Neutrophil (primary cell): ENCODE results near the gene COA1.

Experiments used
- H3K27ac ChIP-seq: fragments of 200-600 bp; sonication (generic); 2 replicates; pipeline ENCODE4 v1.5.1; 2016; ENCODE audit warnings: mild to moderate bottlenecking, moderate library complexity
- H3K27me3 ChIP-seq: fragments of 200-600 bp; sonication (generic); 2 replicates; pipeline ENCODE4 v1.6.0; 2016; ENCODE audit warnings: mild to moderate bottlenecking
- H3K36me3 ChIP-seq: fragments of 200-600 bp; sonication (generic); 2 replicates; pipeline ENCODE4 v1.5.1; 2017
- H3K4me1 ChIP-seq, 2 experiments: fragments of 200-600 bp in 1 of 2; sonication (generic) in 1 of 2; 1 replicate in 1 of 2; 2 replicates in 1 of 2; pipeline versions ENCODE4 v1.5.1 to v1.6.1; 2013 to 2016; ENCODE audit warnings: low read depth in 1 of 2, low read length in 1 of 2, mild to moderate bottlenecking in 1 of 2, moderate library complexity in 1 of 2; ENCODE audit not compliant: control insufficient read depth in 1 of 2, insufficient read depth in 1 of 2
- H3K4me3 ChIP-seq, 2 experiments: fragments of 200-600 bp in 1 of 2; sonication (generic) in 1 of 2; 1 replicate in 1 of 2; 2 replicates in 1 of 2; pipeline ENCODE4 v1.5.1; 2013 to 2016; ENCODE audit warnings: low read depth in 1 of 2, low read length in 1 of 2, mild to moderate bottlenecking in 1 of 2, moderate library complexity in 1 of 2
- H3K9me3 ChIP-seq: fragments of 200-600 bp; sonication (generic); 2 replicates; pipeline ENCODE4 v1.5.1; 2016
- CTCF ChIP-seq: fragments of 200-600 bp; sonication (generic); IDR thresholded peaks from 2 replicates; pipeline ENCODE4 v1.5.1; 2016; ENCODE audit warnings: antibody characterized with exemption

Gene COA1

GRCh38 chr7:43750016-43750887 is 20.9 kb upstream of the COA1 start:
- no peak for TF ChIP-seq CTCF
- Histone ChIP-seq H3K4me1 (peaks cover 3 to 9% of the 10 kb centered on the region in 2 experiments), H3K27ac (no peak overlapping the region), H3K4me3 (no peak overlapping the region), H3K27me3 (no peaks in the 10 kb centered on the region), H3K36me3 (no peaks in the 10 kb centered on the region), H3K9me3 (no peaks in the 10 kb centered on the region)

GRCh38 chr7:43749383-43749940 is 20.1 kb upstream of the COA1 start:
- H3K4me3 ChIP-seq = no peak overlapping the region
- H3K36me3 ChIP-seq = no peaks in the 10 kb centered on the region
- H3K4me1 ChIP-seq = peaks cover 3 to 9% of the 10 kb centered on the region in 2 experiments
- H3K9me3 ChIP-seq = no peaks in the 10 kb centered on the region
- no peaks in the 10 kb centered on the region for H3K27me3 ChIP-seq
- no peak overlapping the region for H3K27ac ChIP-seq
- no peak for TF ChIP-seq CTCF

GRCh38 chr7:43747328-43748105 is 18.2 kb upstream of the COA1 start:
- no peak overlapping the region for H3K27ac ChIP-seq
- no peaks in the 10 kb centered on the region for H3K27me3 ChIP-seq
- TF ChIP-seq CTCF = no peak

GRCh38 chr7:43742692-43743091 is 13.4 kb upstream of the COA1 start:
- Histone ChIP-seq H3K4me1 (no peaks in the 10 kb centered on the region), H3K27me3 (no peaks in the 10 kb centered on the region), H3K4me3 (no peak overlapping the region), H3K36me3 (no peaks in the 10 kb centered on the region), H3K27ac (no peak overlapping the region), H3K9me3 (no peaks in the 10 kb centered on the region)
- TF ChIP-seq CTCF = no peak

More at GRCh38 chr7:43747328-43748105, 18.2 kb upstream of the COA1 start:
- Histone ChIP-seq H3K4me3 (no peak overlapping the region), H3K36me3 (no peaks in the 10 kb centered on the region), H3K9me3 (no peaks in the 10 kb centered on the region), H3K4me1 (peaks cover 3 to 9% of the 10 kb centered on the region in 2 experiments)

GRCh38 chr7:43737467-43738127 is 8.3 kb upstream of the COA1 start:
- no peak for TF ChIP-seq CTCF
- Histone ChIP-seq H3K4me1 (peaks cover 7 to 9% of the 10 kb centered on the region in 2 experiments), H3K27ac (no peak overlapping the region), H3K9me3 (no peaks in the 10 kb centered on the region), H3K27me3 (no peaks in the 10 kb centered on the region), H3K4me3 (no peak overlapping the region), H3K36me3 (no peaks in the 10 kb centered on the region)
